22Rv1 (cell line): ENCODE results near the gene CPNE4.
"Not testable (repeated sequence)": the region's sequence is repeated elsewhere in the genome, so short reads cannot be mapped to it uniquely, and the experiment has no call there.

Source experiments
- H3K27ac ChIP-seq: fragments of 450-650 bp; 2 replicates; pipeline ENCODE4 v1.5.1; 2017
- CTCF ChIP-seq: fragments of 450-650 bp; IDR thresholded peaks from 2 replicates; pipeline ENCODE4 v1.5.1; 2017; ENCODE audit warnings: mild to moderate bottlenecking
- ZFX ChIP-seq: fragments of 450-650 bp; IDR thresholded peaks from 2 replicates; pipeline ENCODE4 v1.6.1; 2017; ENCODE audit warnings: antibody characterized with exemption, borderline replicate concordance

The CPNE4 gene

DNA sequence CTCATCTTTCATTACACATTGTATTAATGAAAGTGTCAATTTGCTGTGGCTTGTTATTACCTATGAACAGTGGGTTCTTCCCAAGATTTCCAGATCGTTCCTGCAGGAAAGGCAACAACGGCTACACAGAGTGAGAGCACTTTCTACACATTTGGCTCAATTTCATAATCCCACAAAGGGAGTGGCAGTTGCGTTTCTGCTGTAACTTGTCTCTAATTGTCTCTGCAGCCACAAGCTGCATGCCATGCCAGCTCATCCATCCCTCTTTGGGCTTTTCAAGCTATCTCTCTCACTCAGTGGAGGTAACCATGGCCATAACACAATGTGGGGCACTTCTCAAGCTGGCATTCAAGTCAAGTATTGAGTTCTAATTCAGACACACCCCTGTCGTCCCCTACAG is 27.7 kb upstream of the CPNE4 start:
- no peak for TF ChIP-seq ZFX
- TF ChIP-seq CTCF = no peak

DNA sequence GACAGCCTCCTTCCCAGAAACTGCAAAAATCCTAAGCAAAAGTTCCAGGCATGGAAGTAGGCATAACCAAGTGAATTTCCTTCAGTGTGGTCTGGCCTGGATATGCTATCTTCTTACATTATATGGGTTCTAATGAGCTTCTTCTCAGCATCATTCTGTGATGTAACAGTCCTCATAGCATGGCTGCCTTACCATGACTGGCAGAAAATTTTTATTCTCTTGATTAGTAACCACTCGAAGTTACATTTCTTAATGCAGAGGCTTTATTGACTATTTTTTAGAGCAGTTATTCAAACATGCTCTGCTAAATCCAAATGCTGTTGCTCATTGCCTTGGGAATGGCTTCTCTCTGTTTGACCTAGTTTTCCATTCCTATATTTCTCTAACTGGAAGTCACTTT is 21.1 kb upstream of the CPNE4 start:
- H3K27ac ChIP-seq = no peak overlapping the region
- TF ChIP-seq ZFX (no peak), CTCF (no peak)

More for the DNA sequence above, 27.7 kb upstream of the CPNE4 start:
- H3K27ac ChIP-seq = no peak overlapping the region

GRCh38 chr3:132047209-132047608 is 12.4 kb upstream of the CPNE4 start:
- TF ChIP-seq ZFX (no peak), CTCF (no peak)
- no peak overlapping the region for H3K27ac ChIP-seq

- not testable (repeated sequence) for H3K27ac ChIP-seq
Measured at GRCh38 chr3:132044874-132045273, 10.1 kb upstream of the CPNE4 start.

DNA sequence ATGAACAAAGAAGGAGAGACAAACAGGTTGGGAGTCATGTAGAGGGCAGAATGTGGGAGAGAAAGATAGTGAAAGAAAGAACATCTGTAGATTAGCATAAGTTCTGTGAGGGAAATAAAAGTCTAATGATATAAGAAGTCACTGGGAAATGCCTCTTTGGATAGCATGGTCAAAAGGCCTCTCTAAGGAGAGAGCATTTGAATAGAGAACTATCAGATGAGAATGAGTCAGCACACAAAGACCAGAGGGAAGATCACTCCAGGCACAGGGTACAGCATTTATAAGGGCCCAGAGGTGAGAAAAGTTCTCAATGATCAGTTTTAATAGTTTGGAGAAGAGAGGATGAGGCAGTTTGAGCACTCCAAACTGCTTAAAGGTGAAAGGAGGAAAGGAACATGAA is 7.9 kb upstream of the CPNE4 start:
- H3K27ac ChIP-seq = no peak overlapping the region
- no peak for TF ChIP-seq CTCF
- no peak for TF ChIP-seq ZFX

DNA sequence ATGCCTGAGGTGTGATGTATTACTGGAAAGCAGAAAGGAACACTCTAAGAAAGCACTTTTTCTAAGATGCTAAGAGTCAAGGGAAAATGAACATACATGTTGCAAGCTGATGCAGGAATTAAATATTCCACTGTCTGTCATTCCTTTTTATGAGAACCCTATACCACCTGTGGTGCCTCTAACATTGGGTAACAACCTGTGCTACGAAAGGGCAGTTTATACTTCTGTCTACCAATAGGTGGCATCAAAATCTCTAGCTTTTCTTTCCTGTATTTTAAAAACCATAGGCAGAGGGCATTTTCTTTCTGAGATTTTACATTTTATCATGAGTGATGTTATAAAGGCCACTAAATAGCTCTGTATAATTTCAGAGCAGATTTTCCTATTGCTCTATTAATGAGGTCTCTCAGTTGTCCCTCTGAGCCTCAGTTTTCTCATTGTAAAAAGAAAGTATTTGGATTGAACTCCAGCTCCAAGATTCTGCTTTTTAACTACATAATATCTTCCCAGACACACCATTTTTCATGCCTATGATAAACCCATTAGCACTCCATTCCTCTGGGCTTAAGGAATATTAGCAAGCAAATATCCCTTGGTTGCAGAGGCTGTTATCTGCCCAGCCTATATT is 3.5 kb upstream of the CPNE4 start:
- TF ChIP-seq ZFX (no peak), CTCF (peak; percentile 83)
- no peak overlapping the region for H3K27ac ChIP-seq

DNA sequence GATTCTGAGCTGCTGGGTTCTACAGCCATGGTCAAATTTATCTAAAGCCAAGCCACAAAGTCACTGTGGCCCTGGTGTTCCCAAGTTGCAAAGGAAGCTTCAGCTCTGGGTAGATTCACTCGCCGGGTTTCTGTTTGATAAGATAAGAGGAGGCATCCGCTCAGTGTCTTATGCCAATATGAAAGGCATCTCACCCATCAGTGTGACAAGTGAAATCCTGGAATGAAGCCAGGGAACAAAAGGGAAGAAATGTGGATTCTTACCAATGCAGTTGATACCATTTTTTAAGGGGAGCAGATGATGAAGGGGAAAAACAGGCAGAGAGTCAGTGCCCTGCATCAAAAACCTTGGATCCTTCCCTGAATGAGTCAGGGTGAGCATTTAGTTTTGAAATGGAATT is 2.8 kb upstream of the CPNE4 start:
- no peak overlapping the region for H3K27ac ChIP-seq
- TF ChIP-seq ZFX (no peak), CTCF (no peak)

- TF ChIP-seq CTCF (no peak), ZFX (no peak)
- H3K27ac ChIP-seq = no peak overlapping the region
Measured at GRCh38 chr3:132037056-132037455, 2.2 kb upstream of the CPNE4 start.
